Hepatocyte (in vitro differentiated cells): ENCODE results near the gene KIF9. TPM values are rescaled to one million over a fixed set of nuclear protein-coding genes. Genes with fewer than 3 reads are reported as not detected.

Experiments used
- DNase-seq: peaks from one replicate; pipeline ENCODE4 v3.0.0-alpha.2; 2016; ENCODE audit warnings: low spot score
- H2AFZ ChIP-seq: fragments of 200-600 bp; sonication (generic); 2 replicates; pipeline ENCODE4 v1.6.0; 2016; ENCODE audit warnings: antibody characterized with exemption, mild to moderate bottlenecking
- H3K27ac ChIP-seq: fragments of 200-600 bp; sonication (generic); 2 replicates; pipeline ENCODE4 v1.5.1; 2016; ENCODE audit warnings: mild to moderate bottlenecking
- H3K27me3 ChIP-seq: fragments of 200-600 bp; sonication (generic); 2 replicates; pipeline ENCODE4 v1.6.1; 2016
- H3K36me3 ChIP-seq: fragments of 200-600 bp; sonication (generic); replicated peaks from 2 replicates; pipeline ENCODE4 v1.5.1; 2016; ENCODE audit warnings: low read depth; ENCODE audit not compliant: insufficient read depth
- H3K4me1 ChIP-seq: fragments of 200-600 bp; sonication (generic); 2 replicates; pipeline ENCODE4 v1.5.1; 2016; ENCODE audit warnings: mild to moderate bottlenecking, moderate library complexity; ENCODE audit not compliant: insufficient read depth
- H3K4me2 ChIP-seq: fragments of 200-600 bp; sonication (generic); 2 replicates; pipeline ENCODE4 v1.6.0; 2016
- H3K4me3 ChIP-seq: fragments of 200-600 bp; sonication (generic); 2 replicates; pipeline ENCODE4 v1.5.1; 2016; ENCODE audit warnings: mild to moderate bottlenecking
- H3K79me2 ChIP-seq: fragments of 200-600 bp; sonication (generic); 2 replicates; pipeline ENCODE4 v1.6.0; 2017; ENCODE audit warnings: mild to moderate bottlenecking
- H3K9me2 ChIP-seq: fragments of 200-600 bp; sonication (generic); replicated peaks from 2 replicates; pipeline ENCODE4 v1.6.0; 2017; ENCODE audit warnings: mild to moderate bottlenecking; ENCODE audit not compliant: insufficient read depth
- H3K9me3 ChIP-seq: fragments of 200-600 bp; sonication (generic); 2 replicates; pipeline ENCODE4 v1.5.1; 2016; ENCODE audit warnings: low read depth, mild to moderate bottlenecking
- H4K20me1 ChIP-seq: fragments of 200-600 bp; sonication (generic); 2 replicates; pipeline ENCODE4 v1.6.0; 2016; ENCODE audit warnings: mild to moderate bottlenecking; ENCODE audit not compliant: insufficient read depth, poor library complexity, severe bottlenecking
- CTCF ChIP-seq: fragments of 200-600 bp; sonication (generic); IDR thresholded peaks from 2 replicates; pipeline ENCODE4 v1.5.1; 2016; ENCODE audit warnings: antibody characterized with exemption, mild to moderate bottlenecking; ENCODE audit not compliant: poor library complexity
- EZH2 ChIP-seq: fragments of 200-600 bp; sonication (generic); IDR thresholded peaks from 2 replicates; pipeline ENCODE4 v1.6.1; 2016; ENCODE audit warnings: antibody characterized with exemption, mild to moderate bottlenecking, borderline replicate concordance
- EZH2phosphoT487 ChIP-seq: fragments of 200-600 bp; sonication (generic); IDR thresholded peaks from one replicate; pipeline ENCODE4 v1.6.1; 2018; ENCODE audit warnings: antibody characterized with exemption, mild to moderate bottlenecking, low read depth, moderate library complexity; ENCODE audit not compliant: unreplicated experiment, severe bottlenecking
- WGBS: methylation state at CpG from one replicate; pipeline ENCODE4 v1.1.6; 2016; ENCODE audit warnings: low lambda C conversion rate; ENCODE audit errors: missing lambda C conversion rate; 5-methylcytosine and 5-hydroxymethylcytosine counted together
- polyA plus RNA-seq: library from polyadenylated mRNA; unstranded; fragments of >200 nt; fragmentation: Nextera tagmentation; extraction: Ambion mirVana; gene quantifications from 2 replicates; pipeline ENCODE4 v1.2.1, GENCODE V29; 2016
- total RNA-seq: library from RNA; depleted of rRNA; stranded (reverse); fragments of >200 nt; gene quantifications from 2 replicates; pipeline ENCODE4 v1.2.3, GENCODE V29; 2014

The KIF9 gene
- total and polyA plus RNA-seq, 2 experiments from 2014 or later = 4.2 to 5.3 TPM

GRCh38 chr3:47238017-47238416, 44.6 kb downstream of the KIF9 start:
- H3K4me2 ChIP-seq = no peak overlapping the region
- 90% methylated on average over 3 of the region's 3 CpGs for WGBS
- no peaks in the 10 kb centered on the region for H3K9me2 ChIP-seq
- H3K9me3 ChIP-seq = no peaks in the 10 kb centered on the region
- H3K27me3 ChIP-seq = no peaks in the 10 kb centered on the region
- no peaks in the 10 kb centered on the region for H3K79me2 ChIP-seq
- H2AFZ ChIP-seq = no peak overlapping the region
- H4K20me1 ChIP-seq = no peaks in the 10 kb centered on the region
- no peak overlapping the region for H3K27ac ChIP-seq
- no peak for TF ChIP-seq EZH2
- no peak for TF ChIP-seq CTCF
- TF ChIP-seq EZH2phosphoT487 = no peak
- DNase-seq = no peak
- H3K4me1 ChIP-seq = peaks cover 6% of the 10 kb centered on the region
- no peak overlapping the region for H3K4me3 ChIP-seq
- H3K36me3 ChIP-seq = no peaks in the 10 kb centered on the region

- TF ChIP-seq EZH2phosphoT487 (no peak), CTCF (no peak), EZH2 (no peak)
- H4K20me1 ChIP-seq = no peaks in the 10 kb centered on the region
- H3K4me1 ChIP-seq = no peaks in the 10 kb centered on the region
- no peak overlapping the region for H2AFZ ChIP-seq
- no peaks in the 10 kb centered on the region for H3K9me2 ChIP-seq
- no peaks in the 10 kb centered on the region for H3K36me3 ChIP-seq
- H3K4me3 ChIP-seq = no peak overlapping the region
- WGBS = 73% methylated on average over 1 of the region's 1 CpG
- no peaks in the 10 kb centered on the region for H3K79me2 ChIP-seq
- no peaks in the 10 kb centered on the region for H3K9me3 ChIP-seq
- no peaks in the 10 kb centered on the region for H3K27me3 ChIP-seq
- no peak for DNase-seq
- H3K4me2 ChIP-seq = no peak overlapping the region
- H3K27ac ChIP-seq = no peak overlapping the region
Measured at GRCh38 chr3:47228088-47228487, 54.5 kb downstream of the KIF9 start.

DNA sequence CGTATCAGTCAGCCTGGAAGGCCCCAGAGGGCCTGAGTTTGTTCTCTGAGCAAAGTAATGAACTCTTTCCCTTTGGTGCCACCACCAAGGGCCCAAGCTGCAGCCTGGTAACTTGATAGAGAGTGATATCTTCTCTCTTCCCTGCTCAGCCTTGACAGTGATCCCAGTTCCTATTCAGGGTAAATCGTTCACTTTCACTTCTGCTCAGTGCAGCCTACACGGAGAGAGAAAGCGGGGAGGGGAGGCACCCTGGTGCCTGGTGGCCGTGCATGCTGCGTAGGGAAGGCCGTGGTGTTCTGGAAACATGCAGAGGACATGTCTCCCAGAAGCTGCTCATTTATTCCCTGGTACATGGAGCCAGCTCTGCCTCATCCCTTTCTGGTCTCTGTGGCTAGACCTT, 54.9 kb downstream of the KIF9 start:
- no peak for TF ChIP-seq EZH2phosphoT487
- TF ChIP-seq EZH2 = no peak
- no peak for TF ChIP-seq CTCF
- Histone ChIP-seq H3K4me2 (no peak overlapping the region), H3K36me3 (no peaks in the 10 kb centered on the region), H3K4me3 (no peak overlapping the region), H2AFZ (no peak overlapping the region), H3K27me3 (no peaks in the 10 kb centered on the region), H4K20me1 (no peaks in the 10 kb centered on the region), H3K27ac (no peak overlapping the region), H3K9me3 (no peaks in the 10 kb centered on the region), H3K4me1 (no peaks in the 10 kb centered on the region), H3K9me2 (no peaks in the 10 kb centered on the region), H3K79me2 (no peaks in the 10 kb centered on the region)
- WGBS = 88% methylated on average over 7 of the region's 7 CpGs
- DNase-seq = no peak

GRCh38 chr3:47225310-47225906, 57.2 kb downstream of the KIF9 start:
- H3K27me3 ChIP-seq = no peaks in the 10 kb centered on the region
- WGBS = 95% methylated on average over 5 of the region's 5 CpGs
- H3K4me2 ChIP-seq = no peak overlapping the region
- no peak for DNase-seq
- TF ChIP-seq CTCF (no peak), EZH2 (no peak), EZH2phosphoT487 (no peak)
- no peak overlapping the region for H3K27ac ChIP-seq
- no peak overlapping the region for H3K4me3 ChIP-seq
- no peak overlapping the region for H2AFZ ChIP-seq
- no peaks in the 10 kb centered on the region for H3K36me3 ChIP-seq
- H3K9me3 ChIP-seq = no peaks in the 10 kb centered on the region
- H3K4me1 ChIP-seq = no peaks in the 10 kb centered on the region
- H3K9me2 ChIP-seq = no peaks in the 10 kb centered on the region
- H4K20me1 ChIP-seq = no peaks in the 10 kb centered on the region
- H3K79me2 ChIP-seq = no peaks in the 10 kb centered on the region
